HepG2 (cell line): Measurements from ENCODE around the gene VEGFB. TPM values are rescaled to one million over a fixed set of nuclear protein-coding genes. Genes with fewer than 3 reads are reported as not detected.

Source experiments
- HDAC1 ChIP-seq: sonication (generic); formaldehyde crosslinking; IDR thresholded peaks from 2 replicates; pipeline ENCODE4 v1.5.1; 2020; ENCODE audit warnings: mild to moderate bottlenecking, missing genetic modification reagents
- NR2F1 ChIP-seq, 2 experiments: fragments of 450-650 bp in 1 of 2; formaldehyde crosslinking in 1 of 2; IDR thresholded peaks; 2 replicates each; pipeline versions ENCODE4 v1.5.0 to v1.6.1; 2016 to 2020; ENCODE audit warnings: mild to moderate bottlenecking in 1 of 2, missing compliant biosample characterization in 1 of 2, missing genetic modification reagents in 1 of 2, moderate library complexity in 1 of 2
- POLR2AphosphoS2 ChIP-seq: IDR thresholded peaks from 2 replicates; pipeline ENCODE4 v1.6.1; 2011; ENCODE audit warnings: low read depth, low read length, improper control_type of control experiment
- RAD51 ChIP-seq: fragments of 450-650 bp; IDR thresholded peaks from 2 replicates; pipeline ENCODE4 v1.6.1; 2016; ENCODE audit warnings: borderline replicate concordance
- THYN1 ChIP-seq: sonication (generic); formaldehyde crosslinking; IDR thresholded peaks from 2 replicates; pipeline ENCODE4 v1.8.1; 2023; ENCODE audit warnings: low read depth, mild to moderate bottlenecking, moderate library complexity, missing genetic modification reagents, borderline replicate concordance
- TMF1 ChIP-seq: sonication (generic); formaldehyde crosslinking; IDR thresholded peaks from 2 replicates; pipeline ENCODE4 v1.8.1; 2022; ENCODE audit warnings: low read depth, missing genetic modification reagents
- ZNF20 ChIP-seq: sonication (generic); formaldehyde crosslinking; IDR thresholded peaks from 2 replicates; pipeline ENCODE4 v1.4.0; 2020; ENCODE audit warnings: mild to moderate bottlenecking, moderate library complexity, missing genetic modification reagents
- ZNF468 ChIP-seq: sonication (generic); formaldehyde crosslinking; IDR thresholded peaks from 2 replicates; pipeline ENCODE4 v1.8.0; 2022; ENCODE audit warnings: mild to moderate bottlenecking, moderate library complexity, missing genetic modification reagents
- ZNF558 ChIP-seq: sonication (generic); formaldehyde crosslinking; IDR thresholded peaks from 2 replicates; pipeline ENCODE4 v1.9.0; 2022; ENCODE audit warnings: mild to moderate bottlenecking, missing genetic modification reagents, borderline replicate concordance
- ZNF747 ChIP-seq: sonication (generic); formaldehyde crosslinking; IDR thresholded peaks from 2 replicates; pipeline ENCODE4 v1.8.1; 2023; ENCODE audit warnings: missing genetic modification reagents, mild to moderate bottlenecking, borderline replicate concordance
- polyA plus RNA-seq, 8 experiments: library from polyadenylated mRNA; depleted of rRNA in 3 of 8; stranded (reverse) in 7 of 8; unstranded in 1 of 8; fragments of >200 nt; fragmentation: Illumina TruSeq in 4 of 8; extraction: Trizol in 4 of 8; gene quantifications; 2 replicates each; pipeline versions ENCODE4 v1.2.1 to v1.2.3, GENCODE V29; 2011 to 2016; ENCODE audit warnings: low read depth in 4 of 8, missing spikeins in 1 of 8, mixed read lengths in 1 of 8; ENCODE audit not compliant: insufficient read depth in 1 of 8
- total RNA-seq, 5 experiments: library from RNA; depleted of rRNA; stranded (reverse); fragments of >200 nt; fragmentation: Illumina TruSeq; extraction: Trizol; gene quantifications; 2 replicates each; pipeline ENCODE4 v1.2.3, GENCODE V29; 2016; ENCODE audit warnings: low read depth in 1 of 5
- TF ChIP-seq, protein P1 (sequence below): sonication (generic); formaldehyde crosslinking; IDR thresholded peaks from 2 replicates; pipeline ENCODE4 v1.4.0; 2020; ENCODE audit warnings: missing genetic modification reagents, mild to moderate bottlenecking, borderline replicate concordance
- TF ChIP-seq, protein P2 (sequence below): sonication (generic); formaldehyde crosslinking; IDR thresholded peaks from 2 replicates; pipeline ENCODE4 v1.4.0; 2020; ENCODE audit warnings: missing genetic modification reagents
- TF ChIP-seq, protein P3 (sequence below), 2 experiments: sonication (generic) in 1 of 2; formaldehyde crosslinking in 1 of 2; IDR thresholded peaks; 2 replicates each; pipeline versions ENCODE4 v1.6.1 to v1.9.0; 2014 to 2022; ENCODE audit warnings: antibody characterized with exemption in 1 of 2, borderline replicate concordance in 1 of 2, inconsistent platforms in 1 of 2, low read depth in 1 of 2, missing genetic modification reagents in 1 of 2

Gene VEGFB
- total and polyA plus RNA-seq, 2 of the 13 experiments (the other 11 are each of a cell fraction or from before 2014, with no cell fraction given), result 9.0 to 11.3 TPM

DNA sequence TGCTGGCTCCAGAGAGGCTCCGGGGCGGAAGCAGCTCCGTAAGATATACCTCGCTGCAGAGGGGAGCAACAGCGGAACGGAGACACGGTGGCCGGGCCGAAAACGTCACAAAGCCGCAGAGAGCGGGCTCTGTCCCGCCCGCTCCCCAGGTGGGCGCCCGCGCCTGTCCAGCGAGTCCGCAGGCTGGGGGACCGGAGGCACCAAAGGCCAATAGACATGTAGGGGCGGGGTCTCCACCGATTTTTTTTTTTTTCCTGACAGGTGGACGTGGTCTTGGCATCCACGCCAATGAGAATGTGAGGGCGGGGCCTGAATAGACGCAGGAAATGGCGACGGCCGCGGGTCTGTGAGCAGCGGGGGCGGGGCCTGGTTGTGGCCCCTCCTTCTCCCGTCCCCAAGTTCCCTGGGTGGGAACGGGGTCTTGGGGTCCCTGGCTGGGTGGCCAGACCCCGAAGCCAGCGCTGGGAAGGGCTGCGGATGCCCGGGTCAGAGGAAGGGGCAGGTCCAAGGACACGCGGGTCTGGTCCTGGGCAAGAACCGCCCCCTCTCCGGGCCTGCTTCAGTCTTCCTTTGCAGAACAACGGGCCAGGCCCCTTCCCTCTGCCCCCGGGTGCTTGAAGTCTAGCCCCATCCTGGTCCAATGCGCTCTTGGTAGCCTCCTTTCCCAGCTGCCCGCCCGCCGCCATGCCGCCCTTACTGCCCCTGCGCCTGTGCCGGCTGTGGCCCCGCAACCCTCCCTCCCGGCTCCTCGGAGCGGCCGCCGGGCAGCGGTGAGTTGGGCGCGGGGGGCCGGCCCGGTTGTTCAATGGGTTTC lies 4.0 kb upstream of the VEGFB start, which contains the start of gene DNAJC4 (continued):
- TF ChIP-seq, protein P1, sequence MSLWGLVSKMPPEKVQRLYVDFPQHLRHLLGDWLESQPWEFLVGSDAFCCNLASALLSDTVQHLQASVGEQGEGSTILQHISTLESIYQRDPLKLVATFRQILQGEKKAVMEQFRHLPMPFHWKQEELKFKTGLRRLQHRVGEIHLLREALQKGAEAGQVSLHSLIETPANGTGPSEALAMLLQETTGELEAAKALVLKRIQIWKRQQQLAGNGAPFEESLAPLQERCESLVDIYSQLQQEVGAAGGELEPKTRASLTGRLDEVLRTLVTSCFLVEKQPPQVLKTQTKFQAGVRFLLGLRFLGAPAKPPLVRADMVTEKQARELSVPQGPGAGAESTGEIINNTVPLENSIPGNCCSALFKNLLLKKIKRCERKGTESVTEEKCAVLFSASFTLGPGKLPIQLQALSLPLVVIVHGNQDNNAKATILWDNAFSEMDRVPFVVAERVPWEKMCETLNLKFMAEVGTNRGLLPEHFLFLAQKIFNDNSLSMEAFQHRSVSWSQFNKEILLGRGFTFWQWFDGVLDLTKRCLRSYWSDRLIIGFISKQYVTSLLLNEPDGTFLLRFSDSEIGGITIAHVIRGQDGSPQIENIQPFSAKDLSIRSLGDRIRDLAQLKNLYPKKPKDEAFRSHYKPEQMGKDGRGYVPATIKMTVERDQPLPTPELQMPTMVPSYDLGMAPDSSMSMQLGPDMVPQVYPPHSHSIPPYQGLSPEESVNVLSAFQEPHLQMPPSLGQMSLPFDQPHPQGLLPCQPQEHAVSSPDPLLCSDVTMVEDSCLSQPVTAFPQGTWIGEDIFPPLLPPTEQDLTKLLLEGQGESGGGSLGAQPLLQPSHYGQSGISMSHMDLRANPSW, result peak; percentile 82; the same call in 1 of the 2 replicates
- peak; percentile 82; the same call in 1 of the 2 replicates for TF ChIP-seq TMF1
- TF ChIP-seq, protein P2, sequence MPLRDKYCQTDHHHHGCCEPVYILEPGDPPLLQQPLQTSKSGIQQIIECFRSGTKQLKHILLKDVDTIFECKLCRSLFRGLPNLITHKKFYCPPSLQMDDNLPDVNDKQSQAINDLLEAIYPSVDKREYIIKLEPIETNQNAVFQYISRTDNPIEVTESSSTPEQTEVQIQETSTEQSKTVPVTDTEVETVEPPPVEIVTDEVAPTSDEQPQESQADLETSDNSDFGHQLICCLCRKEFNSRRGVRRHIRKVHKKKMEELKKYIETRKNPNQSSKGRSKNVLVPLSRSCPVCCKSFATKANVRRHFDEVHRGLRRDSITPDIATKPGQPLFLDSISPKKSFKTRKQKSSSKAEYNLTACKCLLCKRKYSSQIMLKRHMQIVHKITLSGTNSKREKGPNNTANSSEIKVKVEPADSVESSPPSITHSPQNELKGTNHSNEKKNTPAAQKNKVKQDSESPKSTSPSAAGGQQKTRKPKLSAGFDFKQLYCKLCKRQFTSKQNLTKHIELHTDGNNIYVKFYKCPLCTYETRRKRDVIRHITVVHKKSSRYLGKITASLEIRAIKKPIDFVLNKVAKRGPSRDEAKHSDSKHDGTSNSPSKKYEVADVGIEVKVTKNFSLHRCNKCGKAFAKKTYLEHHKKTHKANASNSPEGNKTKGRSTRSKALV (CRISPR knock-in tag), result peak; percentile 39; the same call in 1 of the 2 replicates
- TF ChIP-seq ZNF558, result peak; percentile 83; the same call in 1 of the 2 replicates
- peak; percentile 60; the same call in 1 of the 2 replicates for TF ChIP-seq HDAC1 (CRISPR knock-in tag)
- TF ChIP-seq ZNF747 (CRISPR knock-in tag), result peak; percentile 24; the same call in 1 of the 2 replicates
- TF ChIP-seq, protein P3, sequence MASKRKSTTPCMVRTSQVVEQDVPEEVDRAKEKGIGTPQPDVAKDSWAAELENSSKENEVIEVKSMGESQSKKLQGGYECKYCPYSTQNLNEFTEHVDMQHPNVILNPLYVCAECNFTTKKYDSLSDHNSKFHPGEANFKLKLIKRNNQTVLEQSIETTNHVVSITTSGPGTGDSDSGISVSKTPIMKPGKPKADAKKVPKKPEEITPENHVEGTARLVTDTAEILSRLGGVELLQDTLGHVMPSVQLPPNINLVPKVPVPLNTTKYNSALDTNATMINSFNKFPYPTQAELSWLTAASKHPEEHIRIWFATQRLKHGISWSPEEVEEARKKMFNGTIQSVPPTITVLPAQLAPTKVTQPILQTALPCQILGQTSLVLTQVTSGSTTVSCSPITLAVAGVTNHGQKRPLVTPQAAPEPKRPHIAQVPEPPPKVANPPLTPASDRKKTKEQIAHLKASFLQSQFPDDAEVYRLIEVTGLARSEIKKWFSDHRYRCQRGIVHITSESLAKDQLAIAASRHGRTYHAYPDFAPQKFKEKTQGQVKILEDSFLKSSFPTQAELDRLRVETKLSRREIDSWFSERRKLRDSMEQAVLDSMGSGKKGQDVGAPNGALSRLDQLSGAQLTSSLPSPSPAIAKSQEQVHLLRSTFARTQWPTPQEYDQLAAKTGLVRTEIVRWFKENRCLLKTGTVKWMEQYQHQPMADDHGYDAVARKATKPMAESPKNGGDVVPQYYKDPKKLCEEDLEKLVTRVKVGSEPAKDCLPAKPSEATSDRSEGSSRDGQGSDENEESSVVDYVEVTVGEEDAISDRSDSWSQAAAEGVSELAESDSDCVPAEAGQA (IDR thresholded peaks at IDR 0.05; ENCODE audit: low read depth), result 0 out of 2 replicates have a peak, but pooled peaks have one; percentile 15
- TF ChIP-seq, protein P3 (CRISPR knock-in tag; IDR thresholded peaks at IDR 0.05; ENCODE audit: borderline replicate concordance), result no peak
- 0 out of 2 replicates have a peak, but pooled peaks have one; percentile 85 for TF ChIP-seq THYN1 (CRISPR knock-in tag)
- TF ChIP-seq NR2F1 (CRISPR knock-in tag; IDR thresholded peaks at IDR 0.05), result no peak
- no peak for TF ChIP-seq POLR2AphosphoS2
- TF ChIP-seq ZNF20 (CRISPR knock-in tag), result no peak
- no peak for TF ChIP-seq ZNF468 (CRISPR knock-in tag)
- TF ChIP-seq RAD51, result no peak
